Fibroblast of lung (primary cell): ENCODE measurements around the gene GMFB.

Experiments used
- EZH2 ChIP-seq: IDR thresholded peaks from 2 replicates; pipeline ENCODE4 v1.5.1; 2012; ENCODE audit warnings: low read length, control low read depth, mild to moderate bottlenecking; ENCODE audit errors: missing control alignments
- TF ChIP-seq, protein P1 (sequence below), 2 donors: IDR thresholded peaks in 1 of 2; conservative IDR thresholded peaks in 1 of 2; 1 replicate in 1 of 2; 2 replicates in 1 of 2; pipeline ENCODE4 v1.5.1; 2011 to 2012; ENCODE audit warnings: low read length in 2 of 2, control low read depth in 1 of 2, inconsistent platforms in 1 of 2, low read depth in 1 of 2, mild to moderate bottlenecking in 1 of 2

DNA sequence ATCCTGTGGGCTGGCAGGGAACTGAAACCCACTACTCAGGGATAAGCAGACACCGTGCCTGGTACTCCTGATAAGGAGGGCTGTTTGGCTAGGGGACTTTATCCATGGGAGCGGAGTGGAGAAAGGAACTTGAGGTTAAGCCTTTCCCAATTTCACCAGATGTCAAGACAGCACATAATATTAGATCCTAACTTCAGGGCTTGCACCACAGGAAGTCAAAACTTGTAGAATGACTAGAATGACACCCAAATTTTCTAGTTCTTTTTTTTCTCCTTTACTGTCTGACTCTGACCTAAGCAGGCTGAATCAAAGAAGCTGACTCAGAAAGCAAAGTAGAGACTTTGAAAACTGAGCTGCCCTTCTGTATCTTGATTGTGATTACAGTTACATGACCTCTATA, 13.8 kb upstream of the GMFB start:
- TF ChIP-seq, protein P1, sequence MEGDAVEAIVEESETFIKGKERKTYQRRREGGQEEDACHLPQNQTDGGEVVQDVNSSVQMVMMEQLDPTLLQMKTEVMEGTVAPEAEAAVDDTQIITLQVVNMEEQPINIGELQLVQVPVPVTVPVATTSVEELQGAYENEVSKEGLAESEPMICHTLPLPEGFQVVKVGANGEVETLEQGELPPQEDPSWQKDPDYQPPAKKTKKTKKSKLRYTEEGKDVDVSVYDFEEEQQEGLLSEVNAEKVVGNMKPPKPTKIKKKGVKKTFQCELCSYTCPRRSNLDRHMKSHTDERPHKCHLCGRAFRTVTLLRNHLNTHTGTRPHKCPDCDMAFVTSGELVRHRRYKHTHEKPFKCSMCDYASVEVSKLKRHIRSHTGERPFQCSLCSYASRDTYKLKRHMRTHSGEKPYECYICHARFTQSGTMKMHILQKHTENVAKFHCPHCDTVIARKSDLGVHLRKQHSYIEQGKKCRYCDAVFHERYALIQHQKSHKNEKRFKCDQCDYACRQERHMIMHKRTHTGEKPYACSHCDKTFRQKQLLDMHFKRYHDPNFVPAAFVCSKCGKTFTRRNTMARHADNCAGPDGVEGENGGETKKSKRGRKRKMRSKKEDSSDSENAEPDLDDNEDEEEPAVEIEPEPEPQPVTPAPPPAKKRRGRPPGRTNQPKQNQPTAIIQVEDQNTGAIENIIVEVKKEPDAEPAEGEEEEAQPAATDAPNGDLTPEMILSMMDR (conservative IDR thresholded peaks at IDR 0.05 in 1 of 2, IDR thresholded peaks at IDR 0.05 in 1 of 2; ENCODE audit: low read depth in 1 of 2, low read length in 2 of 2) = no peak
- no peak for TF ChIP-seq EZH2
